HG03139 (cell line): ENCODE measurements around the gene ASIC2.

Experiments used
- ATAC-seq: cut with Tn5 transposase; IDR thresholded peaks from one replicate; pipeline ENCODE4 v1.9.1; 2021; ENCODE audit not compliant: unreplicated experiment

Gene ASIC2

GRCh38 chr17:33080091-33080490 is 213.0 kb downstream of the ASIC2 start:
- no peak for ATAC-seq

DNA sequence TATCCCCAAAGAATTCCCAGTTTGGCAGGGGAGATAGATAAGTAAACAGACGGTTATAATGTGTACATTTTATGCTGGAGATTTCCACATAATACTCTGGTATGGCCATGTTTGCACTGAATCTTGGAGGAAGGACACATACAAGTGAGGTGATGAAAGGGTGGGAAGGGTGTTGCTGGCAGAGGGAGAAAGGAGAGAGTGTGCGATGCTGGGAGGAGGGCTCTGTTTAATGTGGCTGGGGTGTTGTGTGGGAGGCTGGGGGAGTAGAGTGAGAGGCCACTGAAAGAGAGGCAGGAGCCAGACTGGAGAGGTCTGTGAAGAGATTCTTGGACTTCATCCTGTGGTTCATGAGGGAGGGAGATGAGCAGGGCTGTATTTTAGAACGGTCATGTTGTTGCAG is 213.9 kb downstream of the ASIC2 start:
- ATAC-seq = no peak

- ATAC-seq = no peak
These were observed 216.1 kb downstream of the ASIC2 start for GRCh38 chr17:33076979-33077378.

DNA sequence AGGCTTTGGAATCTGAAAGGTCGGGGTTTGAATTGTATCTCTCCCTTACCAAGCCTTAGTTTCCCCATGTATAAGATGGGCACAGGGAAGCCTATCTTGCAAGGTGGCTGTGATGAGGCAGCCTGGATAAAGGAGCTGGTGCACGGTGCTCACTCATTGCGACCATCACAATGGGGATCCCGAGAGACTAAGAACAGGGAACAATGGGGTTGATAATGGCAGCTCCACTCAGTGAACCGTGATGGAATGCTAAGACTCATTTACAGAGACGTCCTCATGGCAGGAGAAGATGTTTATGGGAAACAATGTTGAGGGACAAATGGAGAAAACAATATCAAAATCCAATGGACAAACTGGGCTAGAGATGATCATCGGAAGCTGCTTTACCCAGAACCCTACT is 219.7 kb downstream of the ASIC2 start:
- ATAC-seq = no peak

DNA sequence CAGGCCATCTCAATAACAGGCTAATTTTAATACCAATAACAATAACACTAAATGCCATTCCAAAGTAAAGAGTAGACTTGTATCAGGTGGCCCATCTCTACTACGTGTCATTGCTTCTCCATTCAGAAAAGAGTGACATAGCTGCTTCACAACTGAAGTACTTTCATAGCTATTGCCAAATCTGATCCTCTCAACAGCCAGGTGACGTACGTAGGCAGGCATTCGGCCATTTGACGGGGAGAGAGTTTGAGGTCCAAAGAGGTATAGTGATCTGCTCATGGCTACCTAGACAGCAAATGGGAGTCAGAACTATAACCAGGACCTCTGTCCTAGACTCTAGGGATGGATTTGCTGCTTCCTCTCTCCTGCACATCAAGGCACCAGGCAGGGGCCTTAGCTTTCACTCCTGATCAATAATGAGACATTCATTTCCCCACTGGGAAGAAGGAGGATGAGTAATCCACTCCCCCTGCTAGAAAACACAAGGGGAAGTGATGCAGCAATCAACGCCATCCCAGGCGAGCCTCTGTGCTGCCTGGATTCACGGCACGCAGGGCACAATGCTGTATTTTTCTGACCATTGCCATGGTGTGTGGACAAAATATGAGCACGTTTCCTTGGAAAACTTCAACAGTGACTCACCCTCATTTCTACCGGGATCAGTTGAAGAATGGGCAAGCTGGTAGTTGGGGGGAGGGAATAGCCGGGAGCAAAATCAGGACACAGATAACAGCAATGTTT is 220.5 kb downstream of the ASIC2 start:
- ATAC-seq = no peak

GRCh38 chr17:33071656-33072055 is 221.4 kb downstream of the ASIC2 start:
- no peak for ATAC-seq

DNA sequence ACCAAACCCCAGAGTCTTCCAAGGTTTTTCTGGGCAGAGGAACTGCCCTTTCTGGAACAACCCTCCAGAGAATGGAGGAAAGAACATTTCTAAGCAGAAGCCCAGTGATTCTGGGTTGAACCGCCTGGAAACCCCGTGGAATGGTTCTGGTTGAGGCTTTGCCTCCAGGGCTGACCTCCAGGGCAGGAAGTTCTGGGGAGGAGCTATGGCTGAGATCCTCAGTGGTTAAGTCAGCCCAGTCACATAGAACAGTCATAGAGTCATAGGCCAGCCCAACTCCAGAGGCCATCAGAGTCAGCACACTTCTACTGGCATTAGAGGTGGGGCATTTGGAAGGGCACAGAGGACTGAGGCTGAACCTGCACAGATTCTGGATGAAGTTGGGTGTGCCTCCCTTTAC is 235.5 kb downstream of the ASIC2 start:
- ATAC-seq = no peak

DNA sequence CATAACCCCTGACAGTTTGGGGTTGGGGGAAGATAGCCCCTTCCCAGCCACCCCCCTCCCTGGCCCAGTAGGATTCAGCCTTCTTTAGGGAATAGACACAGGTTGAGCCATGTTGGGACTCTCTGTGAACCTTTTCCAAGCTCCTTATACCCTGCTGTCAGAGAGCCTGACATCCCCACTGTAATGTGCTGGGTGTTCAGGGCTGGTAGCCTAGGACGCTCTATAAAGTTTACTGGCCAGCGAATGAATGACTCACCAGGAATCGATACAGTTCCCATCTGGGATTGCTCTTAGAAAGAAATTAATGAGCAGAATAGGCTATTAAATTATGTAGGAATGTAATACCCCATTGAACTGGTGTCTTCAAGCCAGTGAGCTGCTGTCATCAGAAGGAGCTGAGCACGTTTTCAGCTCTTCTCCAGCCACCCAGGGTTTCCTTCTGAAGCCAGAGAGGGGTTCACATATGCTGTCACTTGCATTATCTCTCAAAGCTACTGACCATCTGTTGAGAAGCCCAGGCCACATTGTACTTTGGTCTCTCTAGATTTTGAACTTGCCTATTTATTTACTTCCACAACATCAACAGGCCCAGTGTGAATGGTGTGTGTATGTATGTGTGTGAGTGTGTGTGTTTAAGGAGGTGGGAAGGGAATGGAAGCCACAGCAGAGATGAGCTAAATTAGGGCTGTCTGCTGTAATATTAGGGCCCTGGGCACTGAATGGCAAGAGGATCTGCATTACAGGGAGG is 236.5 kb downstream of the ASIC2 start:
- ATAC-seq = no peak

DNA sequence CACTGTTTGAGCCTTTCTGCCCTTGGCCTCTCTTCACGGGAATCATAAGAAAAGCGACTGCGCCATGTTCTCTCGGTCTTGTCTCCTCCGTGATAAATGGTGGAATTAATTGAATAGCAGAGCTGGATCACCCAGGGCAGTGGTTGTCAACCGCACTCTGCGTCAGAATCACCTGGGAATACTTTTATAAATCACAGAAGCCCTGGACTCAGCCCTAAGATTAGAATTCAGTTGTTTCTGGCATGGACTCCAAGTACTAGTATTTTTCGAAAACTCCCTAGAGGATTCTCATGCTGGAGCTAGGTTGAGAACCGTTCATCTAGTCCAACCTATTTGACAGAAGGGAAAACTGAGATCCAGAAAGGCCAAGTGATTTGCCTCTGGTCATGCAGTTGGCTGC is 237.3 kb downstream of the ASIC2 start:
- no peak for ATAC-seq

- ATAC-seq = no peak
These were observed 237.9 kb downstream of the ASIC2 start for GRCh38 chr17:33055171-33055611.

DNA sequence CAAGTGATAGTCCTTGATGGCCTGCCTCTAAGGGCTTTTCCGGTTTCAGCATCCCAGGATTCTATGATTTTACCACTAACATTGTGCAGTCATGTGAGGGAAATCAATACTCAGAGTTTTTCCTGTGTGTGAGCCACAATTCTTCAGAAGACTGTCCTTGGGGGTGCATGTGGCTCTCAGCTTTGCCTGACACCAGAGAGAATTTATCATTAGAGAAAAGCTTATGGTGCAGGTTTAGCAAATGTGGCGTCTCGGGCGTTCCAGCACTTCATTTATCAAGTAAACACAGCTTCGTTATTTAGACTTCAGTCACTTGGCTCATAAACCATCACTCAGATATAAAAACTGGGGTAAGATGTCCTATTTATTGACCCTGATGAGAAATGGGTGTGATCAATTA is 238.7 kb downstream of the ASIC2 start:
- no peak for ATAC-seq

GRCh38 chr17:33053676-33054075 is 239.4 kb downstream of the ASIC2 start:
- ATAC-seq = no peak

GRCh38 chr17:33052856-33053255 is 240.2 kb downstream of the ASIC2 start:
- ATAC-seq = no peak

DNA sequence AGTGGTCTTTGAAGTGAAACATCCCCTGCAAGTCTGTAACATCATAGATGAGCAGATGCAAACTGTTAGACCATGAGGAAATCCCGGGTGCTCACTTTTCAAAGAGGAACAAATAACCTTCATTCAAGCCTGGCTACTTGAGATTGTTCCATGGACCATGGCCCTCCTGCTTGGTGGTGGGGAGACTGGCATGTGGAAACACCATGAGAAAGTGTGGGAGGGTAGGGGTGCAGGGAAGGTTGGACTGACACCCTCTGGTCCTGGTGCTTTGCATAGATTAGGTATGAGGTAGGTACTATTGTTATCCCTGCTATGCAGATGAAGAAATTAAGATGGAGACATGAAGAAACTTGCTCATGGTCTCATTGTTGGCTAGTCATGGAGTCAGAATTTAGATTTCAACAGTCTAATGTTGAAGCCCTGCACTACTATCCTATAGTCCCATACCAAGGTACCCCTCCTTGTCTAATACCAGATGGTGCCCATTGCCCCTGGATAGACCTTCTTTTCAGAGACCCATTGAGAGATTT is 242.4 kb downstream of the ASIC2 start:
- ATAC-seq = no peak

GRCh38 chr17:33049781-33050414 is 243.2 kb downstream of the ASIC2 start:
- ATAC-seq = no peak

- no peak for ATAC-seq
These were observed 246.5 kb downstream of the ASIC2 start for GRCh38 chr17:33046361-33047255.

DNA sequence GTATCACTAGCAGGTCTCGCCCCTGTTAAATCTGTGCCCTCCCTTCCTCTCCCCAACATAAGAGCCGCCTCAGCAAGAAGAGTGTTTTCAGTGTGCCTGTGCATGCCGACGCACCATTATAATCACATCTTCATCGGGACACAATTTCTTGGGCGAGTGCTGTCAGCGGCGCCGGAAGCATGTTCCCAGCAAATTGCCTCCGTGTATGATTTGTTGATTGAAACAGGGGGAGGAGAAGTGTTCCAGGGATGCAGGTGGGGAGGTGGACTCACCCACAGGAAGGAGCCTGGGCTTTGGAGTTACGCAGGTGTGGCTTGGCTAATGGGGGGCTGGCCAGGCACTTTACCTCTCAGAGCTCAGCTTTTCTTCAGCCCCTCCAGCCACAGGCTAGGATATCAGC is 247.9 kb downstream of the ASIC2 start:
- ATAC-seq = no peak

- ATAC-seq = no peak
These were observed 248.3 kb downstream of the ASIC2 start for GRCh38 chr17:33044771-33045170.

DNA sequence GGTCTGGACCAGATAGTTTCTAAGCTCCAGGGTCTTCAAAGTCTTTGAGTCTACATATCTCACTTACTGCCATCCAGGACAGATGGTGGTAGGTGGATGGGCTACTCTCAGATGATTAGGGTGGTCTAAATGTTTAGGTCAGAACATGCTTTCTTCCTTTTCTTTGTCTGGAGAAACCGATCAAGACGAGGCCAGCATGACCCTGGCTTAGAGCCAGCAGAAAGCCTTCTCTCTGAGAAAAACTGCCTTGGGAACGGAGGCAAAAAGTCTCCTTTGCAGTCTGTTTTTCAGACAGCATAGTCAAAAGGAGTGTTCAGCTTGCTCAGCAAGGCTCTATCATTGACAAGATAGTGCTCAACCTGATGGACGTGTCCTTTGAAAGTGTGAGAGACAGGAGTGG is 252.6 kb downstream of the ASIC2 start:
- no peak for ATAC-seq

DNA sequence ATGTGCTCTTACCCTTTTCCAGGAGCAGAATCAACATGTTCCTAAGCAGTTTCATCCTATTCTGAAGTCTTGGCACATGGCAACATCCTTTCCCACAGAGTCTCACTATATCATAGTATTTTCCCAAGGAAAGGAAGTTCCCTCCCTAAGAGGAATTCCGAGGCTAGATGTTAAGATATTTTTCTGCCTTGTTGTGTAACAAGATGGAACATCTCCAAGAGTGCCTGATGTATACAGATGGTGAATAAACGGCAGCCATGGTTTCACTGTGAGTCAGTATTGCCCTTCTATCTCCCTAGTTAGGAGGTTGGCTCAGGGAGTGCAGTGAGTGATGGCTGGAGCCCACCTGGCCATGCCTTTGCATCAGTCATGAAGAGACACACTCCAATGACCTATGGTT is 253.2 kb downstream of the ASIC2 start:
- no peak for ATAC-seq

- no peak for ATAC-seq
These were observed 254.4 kb downstream of the ASIC2 start for GRCh38 chr17:33038740-33039139.
